H1 (cell line): Measurements from ENCODE around the gene BCAS3. TPM values are rescaled to one million over a fixed set of nuclear protein-coding genes. Genes with fewer than 3 reads are reported as not detected.
A peak's percentile ranks its signal among the peaks of the same experiment; 100 is the strongest.

Source experiments
- CTCF ChIA-PET: fragments of 300-600 bp; sonication (Branson Sonifier 250); formaldehyde crosslinking; loops from one replicate; lab custom pipeline; 2021; ENCODE audit not compliant: partially characterized antibody; lab: Charles Lee
- POLR2A ChIA-PET: fragments of 300-600 bp; sonication (Branson Sonifier 250); formaldehyde crosslinking; loops from one replicate; lab custom pipeline; 2021; ENCODE audit warnings: inconsistent platforms; ENCODE audit not compliant: partially characterized antibody; lab: Charles Lee
- DNase-seq, 2 experiments: peaks; one replicate each; pipeline versions ENCODE4 v3.0.0 to v3.0.0-alpha.2; 2010 to 2022; ENCODE audit warnings: low spot score in 2 of 2, low read depth in 1 of 2, mixed read lengths in 1 of 2
- FAIRE-seq: peaks from 2 replicates; lab custom pipeline; 2011; peaks lifted over from hg19 to GRCh38; lab: Jason Lieb, UNC
- H2AFZ ChIP-seq: 2 replicates; pipeline ENCODE4 v1.8.1; 2012; ENCODE audit warnings: low read length, inconsistent platforms
- H2AK5ac ChIP-seq: 2 replicates; pipeline ENCODE4 v1.6.1; 2013; ENCODE audit warnings: low read depth, low read length
- H2BK120ac ChIP-seq: replicated peaks from 2 replicates; pipeline ENCODE3; 2013; ENCODE audit warnings: low read depth, low read length, inconsistent platforms
- H2BK12ac ChIP-seq: 2 replicates; pipeline ENCODE4 v1.6.1; 2013; ENCODE audit warnings: low read depth, low read length
- H2BK15ac ChIP-seq: 2 replicates; pipeline ENCODE4 v1.6.1; 2013; ENCODE audit warnings: low read length
- H2BK20ac ChIP-seq: 2 replicates; pipeline ENCODE4 v1.6.1; 2013; ENCODE audit warnings: low read length
- H2BK5ac ChIP-seq: 2 replicates; pipeline ENCODE4 v1.6.1; 2013; ENCODE audit warnings: low read depth, low read length
- H3K14ac ChIP-seq: 2 replicates; pipeline ENCODE4 v1.6.1; 2013; ENCODE audit warnings: inconsistent platforms; ENCODE audit not compliant: insufficient read length
- H3K18ac ChIP-seq: 2 replicates; pipeline ENCODE4 v1.6.1; 2013; ENCODE audit warnings: low read length; ENCODE audit errors: extremely low read depth
- H3K23ac ChIP-seq: 2 replicates; pipeline ENCODE4 v1.6.1; 2013; ENCODE audit warnings: inconsistent platforms; ENCODE audit not compliant: insufficient read length
- H3K23me2 ChIP-seq: 2 replicates; pipeline ENCODE4 v1.6.1; 2013; ENCODE audit warnings: low read depth, low read length
- H3K27ac ChIP-seq: 2 replicates; pipeline ENCODE4 v1.6.1; 2011; ENCODE audit warnings: low read depth, low read length, inconsistent platforms
- H3K27me3 ChIP-seq, 4 experiments: replicated peaks in 1 of 4; 1 replicate in 1 of 4; 2 replicates in 3 of 4; pipeline versions ENCODE4 v1.6.1 to v1.8.1; 2011 to 2013; ENCODE audit warnings: low read length in 3 of 4, mild to moderate bottlenecking in 3 of 4, inconsistent platforms in 2 of 4, mixed read lengths in 2 of 4, moderate library complexity in 1 of 4; ENCODE audit not compliant: control insufficient read depth in 3 of 4, insufficient read depth in 3 of 4; ENCODE audit errors: extremely low read depth in 1 of 4
- H3K36me3 ChIP-seq, 4 experiments: 2 replicates each; pipeline versions ENCODE4 v1.6.1 to v1.8.1; 2011 to 2013; ENCODE audit warnings: mild to moderate bottlenecking in 4 of 4, low read length in 3 of 4, moderate library complexity in 2 of 4, control low read depth in 1 of 4, inconsistent platforms in 1 of 4; ENCODE audit not compliant: insufficient read depth in 4 of 4, control insufficient read depth in 2 of 4
- H3K4ac ChIP-seq: replicated peaks from 2 replicates; pipeline ENCODE3; 2013; ENCODE audit warnings: low read length, low read depth, mixed read lengths, inconsistent platforms; ENCODE audit not compliant: insufficient read length
- H3K4me1 ChIP-seq, 4 experiments: replicated peaks in 1 of 4; 1 replicate in 1 of 4; 2 replicates in 3 of 4; pipeline versions ENCODE4 v1.6.1 to v1.8.1; 2011 to 2013; ENCODE audit warnings: low read length in 3 of 4, inconsistent platforms in 2 of 4, mixed read lengths in 1 of 4; ENCODE audit not compliant: insufficient read depth in 4 of 4, control insufficient read depth in 3 of 4
- H3K4me2 ChIP-seq, 2 experiments: 2 replicates each; pipeline versions ENCODE4 v1.6.1 to v1.8.1; 2011 to 2013; ENCODE audit warnings: low read depth in 2 of 2, low read length in 2 of 2, control low read depth in 1 of 2, inconsistent platforms in 1 of 2, mild to moderate bottlenecking in 1 of 2; ENCODE audit not compliant: insufficient read depth in 1 of 2
- H3K4me3 ChIP-seq, 4 experiments: fragments of 200-600, 300-600 bp in 1 of 4; sonication (generic), shearing (Covaris generic), sonication (Bioruptor Twin) in 1 of 4; 2 replicates each; pipeline versions ENCODE4 v1.5.1 to v1.8.1; 2011 to 2016; ENCODE audit warnings: low read length in 4 of 4, low read depth in 3 of 4, control low read depth in 2 of 4, inconsistent platforms in 2 of 4, mild to moderate bottlenecking in 2 of 4, mixed read lengths in 1 of 4, moderate library complexity in 1 of 4; ENCODE audit not compliant: insufficient read depth in 2 of 4; ENCODE audit errors: extremely low read depth in 1 of 4
- H3K56ac ChIP-seq: replicated peaks from 2 replicates; pipeline ENCODE3; 2013; ENCODE audit warnings: low read depth, mild to moderate bottlenecking, mixed read lengths, low read length, inconsistent platforms; ENCODE audit not compliant: insufficient read length
- H3K79me1 ChIP-seq: 2 replicates; pipeline ENCODE4 v1.6.1; 2013; ENCODE audit warnings: low read depth, low read length, control low read depth
- H3K79me2 ChIP-seq, 2 experiments: 2 replicates each; pipeline versions ENCODE4 v1.6.1 to v1.8.1; 2012 to 2013; ENCODE audit warnings: low read length in 2 of 2, mild to moderate bottlenecking in 2 of 2, inconsistent platforms in 1 of 2; ENCODE audit not compliant: insufficient read depth in 2 of 2, control insufficient read depth in 1 of 2
- H3K9ac ChIP-seq, 4 experiments: replicated peaks in 1 of 4; 1 replicate in 1 of 4; 2 replicates in 3 of 4; pipeline versions ENCODE4 v1.6.1 to v1.8.1; 2011 to 2013; ENCODE audit warnings: low read depth in 3 of 4, low read length in 3 of 4, control low read depth in 2 of 4, mild to moderate bottlenecking in 2 of 4, moderate library complexity in 2 of 4, inconsistent platforms in 1 of 4; ENCODE audit errors: extremely low read depth in 1 of 4
- H3K9me3 ChIP-seq, 2 experiments: 2 replicates each; pipeline versions ENCODE4 v1.6.1 to v1.8.1; 2012 to 2013; ENCODE audit warnings: mild to moderate bottlenecking in 2 of 2, moderate library complexity in 2 of 2, control low read depth in 1 of 2, inconsistent platforms in 1 of 2, low read depth in 1 of 2, low read length in 1 of 2, mixed read lengths in 1 of 2; ENCODE audit not compliant: insufficient read depth in 2 of 2
- H4K20me1 ChIP-seq, 2 experiments: replicated peaks in 1 of 2; 2 replicates each; pipeline versions ENCODE3 to v1.8.1; 2011 to 2013; ENCODE audit warnings: inconsistent platforms in 2 of 2, low read length in 2 of 2, mild to moderate bottlenecking in 1 of 2; ENCODE audit not compliant: insufficient read depth in 2 of 2, control insufficient read depth in 1 of 2
- H4K5ac ChIP-seq: 2 replicates; pipeline ENCODE4 v1.6.1; 2013; ENCODE audit warnings: low read length, low read depth, mixed read lengths, inconsistent platforms; ENCODE audit not compliant: insufficient read length
- H4K8ac ChIP-seq: 2 replicates; pipeline ENCODE4 v1.8.0; 2013; ENCODE audit warnings: mild to moderate bottlenecking, moderate library complexity, low read length, inconsistent platforms; ENCODE audit not compliant: insufficient read depth; ENCODE audit errors: extremely low read depth
- H4K91ac ChIP-seq: replicated peaks from 2 replicates; pipeline ENCODE3; 2013; ENCODE audit warnings: low read length, mixed read lengths, inconsistent platforms; ENCODE audit not compliant: insufficient read length
- CREB1 ChIP-seq: IDR thresholded peaks from 2 replicates; pipeline ENCODE4 v1.6.1; 2012; ENCODE audit warnings: inconsistent platforms
- EZH2 ChIP-seq: fragments of 200-600 bp; sonication (generic); IDR thresholded peaks from 2 replicates; pipeline ENCODE4 v1.7.1; 2012; ENCODE audit warnings: low read depth, mild to moderate bottlenecking, moderate library complexity, low read length, inconsistent platforms; ENCODE audit not compliant: severe bottlenecking
- FOSL1 ChIP-seq: IDR thresholded peaks from 2 replicates; pipeline ENCODE4 v1.6.1; 2011; ENCODE audit warnings: mild to moderate bottlenecking, low read depth, low read length, moderate library complexity; ENCODE audit not compliant: insufficient read depth
- KDM1A ChIP-seq: fragments of 200-600, 300-600 bp; sonication (generic); IDR thresholded peaks from 2 replicates; pipeline ENCODE4 v1.7.1; 2016; ENCODE audit warnings: mild to moderate bottlenecking, low read length, borderline replicate concordance
- KDM4A ChIP-seq: IDR thresholded peaks from one replicate; pipeline ENCODE4 v1.7.1; 2012; ENCODE audit warnings: low read depth, mild to moderate bottlenecking, moderate library complexity, low read length, inconsistent platforms; ENCODE audit not compliant: severe bottlenecking
- KDM5A ChIP-seq: fragments of 200-600 bp; IDR thresholded peaks from 2 replicates; pipeline ENCODE4 v1.7.1; 2012; ENCODE audit warnings: mild to moderate bottlenecking, low read length, inconsistent platforms, mixed read lengths
- NANOG ChIP-seq: IDR thresholded peaks from 2 replicates; pipeline ENCODE4 v1.6.1; 2011; ENCODE audit warnings: low read length, low read depth, mild to moderate bottlenecking, inconsistent platforms; ENCODE audit not compliant: insufficient read depth, poor library complexity, severe bottlenecking
- RBBP5 ChIP-seq: IDR thresholded peaks from 2 replicates; pipeline ENCODE4 v1.7.1; 2012; ENCODE audit warnings: low read depth, mild to moderate bottlenecking, inconsistent platforms, low read length, moderate library complexity, borderline replicate concordance
- TAF1 ChIP-seq: IDR thresholded peaks from 2 replicates; pipeline ENCODE4 v1.6.1; 2011; ENCODE audit warnings: mild to moderate bottlenecking, low read depth, low read length
- WGBS, 2 experiments: shearing (Covaris generic) in 1 of 2; methylation state at CpG; one replicate each; pipeline versions ENCODE4 v1.1.6 to v1.1.7; 2013 to 2015; ENCODE audit warnings: low lambda C conversion rate in 2 of 2, mixed read lengths in 2 of 2, inconsistent platforms in 1 of 2, low coverage in 1 of 2, missing lambda C conversion rate in 1 of 2; ENCODE audit not compliant: insufficient replicate concordance in 2 of 2, insufficient coverage in 1 of 2, insufficient read length in 1 of 2; ENCODE audit errors: extremely low coverage in 1 of 2, missing lambda C conversion rate in 1 of 2; 5-methylcytosine and 5-hydroxymethylcytosine counted together
- polyA plus RNA-seq, 7 experiments: library from polyadenylated mRNA; depleted of rRNA in 3 of 7; stranded (reverse) in 5 of 7; unstranded in 2 of 7; fragments of >200 nt in 5 of 7; fragments of 200-250 nt in 2 of 7; gene quantifications; 1 replicate in 5 of 7; 2 replicates in 1 of 7; 4 replicates in 1 of 7; pipeline versions ENCODE4 v1.2.1 to v1.2.3, GENCODE V29; 2011 to 2013; ENCODE audit warnings: missing spikeins in 2 of 7, mixed read lengths in 2 of 7
- total RNA-seq: library from RNA; stranded (reverse); fragmentation: NEBNext Ultra II Directional; extraction: Animal tissue kit (Norgen Biotek cat#: 25700); gene quantifications from 2 replicates; pipeline ENCODE4 v1.2.1, GENCODE V29; 2021
- TF ChIP-seq, protein P1 (sequence below): IDR thresholded peaks from 2 replicates; pipeline ENCODE4 v1.6.1; 2011; ENCODE audit warnings: low read depth, mild to moderate bottlenecking, low read length; ENCODE audit not compliant: insufficient read depth

BCAS3 gene
- total and polyA plus RNA-seq, 2 of the 8 experiments (the other 6 are each of a cell fraction or from before 2014, with no cell fraction given), result 9.9 to 13.3 TPM

DNA sequence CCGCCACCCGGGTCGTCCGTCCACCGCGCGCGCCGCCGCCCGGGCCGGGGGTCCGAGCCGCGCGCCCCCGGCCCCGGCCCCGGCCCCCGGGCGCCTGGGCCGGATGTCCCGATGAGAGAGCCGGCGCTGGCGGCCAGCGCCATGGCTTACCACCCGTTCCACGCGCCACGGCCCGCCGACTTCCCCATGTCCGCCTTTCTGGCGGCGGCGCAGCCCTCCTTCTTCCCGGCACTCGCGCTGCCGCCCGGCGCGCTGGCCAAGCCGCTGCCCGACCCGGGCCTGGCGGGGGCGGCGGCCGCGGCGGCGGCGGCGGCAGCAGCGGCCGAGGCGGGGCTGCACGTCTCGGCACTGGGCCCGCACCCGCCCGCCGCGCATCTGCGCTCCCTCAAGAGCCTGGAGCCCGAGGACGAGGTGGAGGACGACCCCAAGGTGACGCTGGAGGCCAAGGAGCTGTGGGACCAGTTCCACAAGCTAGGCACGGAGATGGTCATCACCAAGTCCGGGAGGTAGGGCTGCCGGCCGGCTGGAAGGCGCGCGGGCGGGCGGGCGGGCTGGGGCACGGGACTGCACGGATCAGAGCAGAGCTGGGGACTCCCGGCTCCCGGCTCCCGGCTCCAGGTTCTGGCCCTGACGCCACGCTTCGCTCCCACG, 722.5 kb downstream of the BCAS3 start:
- H3K23me2 ChIP-seq, result peaks cover 2% of the 10 kb centered on the region; the same call in 1 of the 2 replicates
- no peak overlapping the region for H2BK120ac ChIP-seq
- ChIA-PET CTCF (interaction anchor here (1.0 to 3.6 kb wide), 7 partner anchors 9 to 429 kb away, joined by 3 to 12 read pairs (median 9); no protein-coding TSS in a partner anchor), POLR2A (no interaction called here)
- H3K36me3 ChIP-seq, result peaks cover 0 to 15% (median 0%) of the 10 kb centered on the region in 4 experiments; a peak in 1 of 8 replicates
- 3% methylated on average over 40 of the region's 90 CpGs; no CpG with 5 or more reads in 1 of the 2 experiments for WGBS, 2 experiments
- no peak overlapping the region for H3K27ac ChIP-seq
- H3K14ac ChIP-seq, result no peak overlapping the region
- no peak overlapping the region for H2BK20ac ChIP-seq
- H3K79me2 ChIP-seq, result no peaks in the 10 kb centered on the region
- no peaks in the 10 kb centered on the region for H3K79me1 ChIP-seq
- peak overlapping the region; percentile 59 to 80 for H3K4me2 ChIP-seq
- DNase-seq (peak in 1 of 2 experiments; percentile 56), FAIRE-seq (no peak)
- H3K23ac ChIP-seq, result no peak overlapping the region
- no peak overlapping the region for H4K5ac ChIP-seq
- H3K4me1 ChIP-seq, result peaks cover 0 to 48% (median 31%) of the 10 kb centered on the region in 4 experiments; a peak in 6 of 7 replicates
- H2AK5ac ChIP-seq, result no peak overlapping the region
- H3K18ac ChIP-seq, result no peak overlapping the region
- no peak overlapping the region for H2BK12ac ChIP-seq
- H4K20me1 ChIP-seq, result peaks cover 33 to 48% of the 10 kb centered on the region in 2 experiments
- H3K4me3 ChIP-seq, result no peak overlapping the region
- H3K56ac ChIP-seq, result no peak overlapping the region
- H3K27me3 ChIP-seq, result peaks cover 99 to 100% (median 100%) of the 10 kb centered on the region in 4 experiments
- H2BK5ac ChIP-seq, result no peak overlapping the region
- no peak overlapping the region; the same call in 1 of the 2 replicates for H4K8ac ChIP-seq
- no peak overlapping the region for H3K4ac ChIP-seq
- no peak overlapping the region for H3K9ac ChIP-seq
- no peak overlapping the region for H2BK15ac ChIP-seq
- H2AFZ ChIP-seq, result no peak overlapping the region
- H3K9me3 ChIP-seq, result no peaks in the 10 kb centered on the region
- H4K91ac ChIP-seq, result no peak overlapping the region
- no peak for TF ChIP-seq FOSL1
- TF ChIP-seq RBBP5, result no peak
- no peak for TF ChIP-seq CREB1
- TF ChIP-seq, protein P1, sequence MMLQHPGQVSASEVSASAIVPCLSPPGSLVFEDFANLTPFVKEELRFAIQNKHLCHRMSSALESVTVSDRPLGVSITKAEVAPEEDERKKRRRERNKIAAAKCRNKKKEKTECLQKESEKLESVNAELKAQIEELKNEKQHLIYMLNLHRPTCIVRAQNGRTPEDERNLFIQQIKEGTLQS, result no peak
- no peak for TF ChIP-seq EZH2
- TF ChIP-seq TAF1, result no peak
- no peak for TF ChIP-seq NANOG
- no peak for TF ChIP-seq KDM1A
- TF ChIP-seq KDM5A, result no peak
- no peak for TF ChIP-seq KDM4A
